Stimulated activated CD4-positive, alpha-beta T cell treated with anti-CD3 and anti-CD28 coated beads, Interleukin-1b, Interleukin-23, amount 100 ng/mL, for 48 hours (primary cell): ENCODE measurements around the gene MYL2.
A peak's percentile ranks its signal among the peaks of the same experiment; 100 is the strongest.
"Not testable (repeated sequence)": the region's sequence is repeated elsewhere in the genome, so short reads cannot be mapped to it uniquely, and the experiment has no call there.

ENCODE experiments used
- DNase-seq: peaks from one replicate; pipeline ENCODE4 v3.0.0-alpha.2; 2020

MYL2 gene

GRCh38 chr12:110920324-110920910, at the start of gene MYL2:
TSS of gene MYL2 (minus strand) at chr12:110920579. CDS start at chr12:110920529, 50 bp downstream.
- no peak for DNase-seq

- no peak for DNase-seq
Measured at GRCh38 chr12:110966081-110966760, 45.8 kb upstream of the MYL2 start.

GRCh38 chr12:110965574-110965973, 45.2 kb upstream of the MYL2 start:
- no peak for DNase-seq

GRCh38 chr12:110960795-110961194, 40.4 kb upstream of the MYL2 start:
- DNase-seq = no peak

GRCh38 chr12:110957652-110958051, 37.3 kb upstream of the MYL2 start:
- DNase-seq = no peak

GRCh38 chr12:110957159-110957558, 36.8 kb upstream of the MYL2 start:
- DNase-seq = no peak

- DNase-seq = not testable (repeated sequence)
Measured at GRCh38 chr12:110950867-110951266, 30.5 kb upstream of the MYL2 start.

- DNase-seq = not testable (repeated sequence)
Measured at GRCh38 chr12:110950466-110950865, 30.1 kb upstream of the MYL2 start.

- no peak for DNase-seq
Measured at GRCh38 chr12:110948041-110948440, 27.7 kb upstream of the MYL2 start.

GRCh38 chr12:110943373-110943772, 23.0 kb upstream of the MYL2 start:
- no peak for DNase-seq

- DNase-seq = no peak
Measured at GRCh38 chr12:110941391-110941790, 21.0 kb upstream of the MYL2 start.

GRCh38 chr12:110940933-110941332, 20.6 kb upstream of the MYL2 start:
- no peak for DNase-seq

- no peak for DNase-seq
Measured at GRCh38 chr12:110940296-110940695, 19.9 kb upstream of the MYL2 start.

- peak; percentile 47 for DNase-seq
Measured at GRCh38 chr12:110937104-110937641, 16.8 kb upstream of the MYL2 start.

- DNase-seq = no peak
Measured at GRCh38 chr12:110936367-110937103, 16.2 kb upstream of the MYL2 start.

GRCh38 chr12:110935588-110935987, 15.2 kb upstream of the MYL2 start:
- no peak for DNase-seq

GRCh38 chr12:110934093-110934852, 13.9 kb upstream of the MYL2 start:
- no peak for DNase-seq

- DNase-seq = no peak
Measured at GRCh38 chr12:110933326-110933974, 13.1 kb upstream of the MYL2 start.

- DNase-seq = no peak
Measured at GRCh38 chr12:110932046-110932445, 11.7 kb upstream of the MYL2 start.

- DNase-seq = no peak
Measured at GRCh38 chr12:110931315-110931728, 10.9 kb upstream of the MYL2 start.

- DNase-seq = no peak
Measured at GRCh38 chr12:110930348-110931314, 10.3 kb upstream of the MYL2 start.
